Right lobe of liver (tissue), 6 donors: ENCODE results near the gene GPI. TPM values are rescaled to one million over a fixed set of nuclear protein-coding genes. Genes with fewer than 3 reads are reported as not detected.
"Not testable (repeated sequence)": the region's sequence is repeated elsewhere in the genome, so short reads cannot be mapped to it uniquely, and the experiment has no call there.

Experiments
- ATAC-seq, 4 donors: fragments of 200-7000 bp; cut with Tn5 transposase; one replicate each; pipeline ENCODE4 v1.9.1; 2020; ENCODE audit warnings: mild to moderate bottlenecking in 4 of 4, moderate library complexity in 4 of 4
- DNase-seq, 3 donors: peaks; one replicate each; pipeline ENCODE4 v3.0.0-alpha.2; 2020
- H3K27ac ChIP-seq, 3 donors: fragments of 200-600 bp; one replicate each; pipeline ENCODE4 v1.8.0; 2022
- H3K27me3 ChIP-seq, 2 donors: fragments of 200-600 bp; one replicate each; pipeline ENCODE4 v1.8.0; 2022
- H3K36me3 ChIP-seq, 4 donors: fragments of 200-600 bp; sonication (generic) in 1 of 4; one replicate each; pipeline versions ENCODE4 v1.5.1 to v1.8.0; 2017 to 2022; ENCODE audit warnings: control low read depth in 1 of 4
- H3K4me1 ChIP-seq, 4 donors: fragments of 200-600 bp; sonication (generic) in 1 of 4; one replicate each; pipeline versions ENCODE4 v1.5.1 to v1.8.0; 2017 to 2022; ENCODE audit warnings: control low read depth in 1 of 4
- H3K4me3 ChIP-seq, 3 donors: fragments of 200-600 bp; one replicate each; pipeline ENCODE4 v1.8.0; 2022
- H3K9me3 ChIP-seq, 4 donors: fragments of 200-600 bp; sonication (generic) in 1 of 4; one replicate each; pipeline versions ENCODE4 v1.5.1 to v1.8.0; 2017 to 2022; ENCODE audit warnings: control low read depth in 1 of 4
- POLR2A ChIP-seq: fragments of 450-650 bp; IDR thresholded peaks from one replicate; pipeline ENCODE4 v1.6.1; 2017; ENCODE audit warnings: antibody characterized with exemption, mild to moderate bottlenecking
- WGBS: methylation state at CpG from one replicate; pipeline ENCODE4 v1.1.6; 2018; ENCODE audit warnings: low coverage, low lambda C conversion rate; ENCODE audit not compliant: insufficient coverage; ENCODE audit errors: missing lambda C conversion rate; 5-methylcytosine and 5-hydroxymethylcytosine counted together
- intact Hi-C, 2 donors: fragments of 100-400 bp; cut with DNase I; formaldehyde crosslinking; loops; one replicate each; pipeline versions ENCODE4 v1.11.2 to v1.14.1; 2022
- total RNA-seq, 6 experiments: library from RNA; depleted of rRNA in 2 of 6; stranded (reverse); fragments of >200 nt in 2 of 6; fragmentation: NEBNext Ultra II Directional in 3 of 6; extraction: Animal tissue kit (Norgen Biotek cat#: 25700) in 3 of 6; gene quantifications; one replicate each; pipeline versions ENCODE4 v1.1.0 to v1.2.4, GENCODE V29; 2016 to 2023
- TF ChIP-seq, protein P1 (sequence below), 4 donors: fragments of 200-600 bp in 3 of 4; fragments of 450-650 bp in 1 of 4; IDR thresholded peaks; one replicate each; pipeline versions ENCODE4 v1.5.1 to v1.8.0; 2016 to 2022; ENCODE audit warnings: antibody characterized with exemption in 4 of 4, mild to moderate bottlenecking in 2 of 4
- donor health status: DM: no; HTN: yes; CAD: no.
- donor health status: DM: no; HTN: no; CAD: no.
- donor health status: DM: no; HTN: no; CAD: no.
- donor health status: DM: no; HTN: yes; CAD: no.
- donor health status: DM: no; HTN: yes; CAD: no.

The GPI gene
- total RNA-seq, 6 experiments from 2014 or later = 163 to 364 (median 256) TPM

DNA sequence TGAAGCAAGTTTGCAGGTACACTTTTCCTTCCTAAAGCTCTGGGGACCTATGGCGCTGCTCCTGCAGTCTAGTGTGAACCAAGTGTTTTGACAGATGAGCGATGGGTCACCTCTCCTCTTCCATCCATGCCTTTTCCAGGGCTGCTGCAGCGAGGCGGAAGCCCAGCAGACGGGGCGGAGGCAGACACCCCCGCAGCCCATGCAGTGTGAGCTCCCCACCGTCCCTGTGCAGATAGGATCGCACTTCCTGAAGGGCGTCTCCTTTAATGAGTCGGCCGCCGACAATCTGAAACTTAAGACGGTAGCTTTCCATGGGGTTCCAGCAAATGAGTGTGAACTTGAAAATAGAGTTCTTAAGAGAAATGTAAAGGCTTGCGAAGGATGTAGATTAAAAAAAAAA lies 37.1 kb upstream of the GPI start:
- Histone ChIP-seq H3K4me1 (peaks cover 0 to 11% (median 2%) of the 10 kb centered on the region in 4 donors), H3K27me3 (no peaks in the 10 kb centered on the region), H3K4me3 (no peak overlapping the region), H3K9me3 (no peaks in the 10 kb centered on the region), H3K36me3 (peaks cover 0 to 28% (median 16%) of the 10 kb centered on the region in 4 donors), H3K27ac (no peak overlapping the region)
- ATAC-seq (peak; percentile 52 to 74 (median 61)), DNase-seq (no peak)
- WGBS = 91% methylated on average over 14 of the region's 15 CpGs
- intact Hi-C loops = no loop called here
- TF ChIP-seq POLR2A = no peak
- TF ChIP-seq, protein P1, sequence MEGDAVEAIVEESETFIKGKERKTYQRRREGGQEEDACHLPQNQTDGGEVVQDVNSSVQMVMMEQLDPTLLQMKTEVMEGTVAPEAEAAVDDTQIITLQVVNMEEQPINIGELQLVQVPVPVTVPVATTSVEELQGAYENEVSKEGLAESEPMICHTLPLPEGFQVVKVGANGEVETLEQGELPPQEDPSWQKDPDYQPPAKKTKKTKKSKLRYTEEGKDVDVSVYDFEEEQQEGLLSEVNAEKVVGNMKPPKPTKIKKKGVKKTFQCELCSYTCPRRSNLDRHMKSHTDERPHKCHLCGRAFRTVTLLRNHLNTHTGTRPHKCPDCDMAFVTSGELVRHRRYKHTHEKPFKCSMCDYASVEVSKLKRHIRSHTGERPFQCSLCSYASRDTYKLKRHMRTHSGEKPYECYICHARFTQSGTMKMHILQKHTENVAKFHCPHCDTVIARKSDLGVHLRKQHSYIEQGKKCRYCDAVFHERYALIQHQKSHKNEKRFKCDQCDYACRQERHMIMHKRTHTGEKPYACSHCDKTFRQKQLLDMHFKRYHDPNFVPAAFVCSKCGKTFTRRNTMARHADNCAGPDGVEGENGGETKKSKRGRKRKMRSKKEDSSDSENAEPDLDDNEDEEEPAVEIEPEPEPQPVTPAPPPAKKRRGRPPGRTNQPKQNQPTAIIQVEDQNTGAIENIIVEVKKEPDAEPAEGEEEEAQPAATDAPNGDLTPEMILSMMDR (IDR thresholded peaks at IDR 0.05) = no peak

DNA sequence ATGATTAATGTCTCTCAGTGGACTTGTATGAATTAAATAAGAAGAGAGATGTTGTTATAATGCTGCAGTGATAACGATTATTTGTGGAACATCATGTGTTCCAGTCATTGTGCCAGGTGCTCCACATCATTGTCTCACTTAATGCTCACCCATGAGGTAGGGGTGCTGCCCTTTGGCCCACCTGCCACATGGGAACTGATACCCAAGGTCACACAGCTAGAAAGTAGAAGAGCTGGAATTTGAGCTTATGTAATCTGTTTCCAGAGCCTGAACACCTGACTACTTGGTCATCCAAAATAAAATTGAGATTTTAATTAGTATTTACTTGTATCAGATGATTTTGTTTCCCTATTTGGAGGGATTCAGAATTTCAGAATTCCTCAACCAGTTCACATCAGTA lies 36.0 kb upstream of the GPI start:
- H3K9me3 ChIP-seq = no peaks in the 10 kb centered on the region
- no peak for DNase-seq
- H3K4me1 ChIP-seq = peaks cover 0 to 11% (median 2%) of the 10 kb centered on the region in 4 donors
- H3K27me3 ChIP-seq = no peaks in the 10 kb centered on the region
- TF ChIP-seq POLR2A = no peak
- TF ChIP-seq, protein P1 (IDR thresholded peaks at IDR 0.05) = no peak
- intact Hi-C loops = no loop called here
- peak overlapping the region in 2 of 3 donors; percentile 29 to 57 for H3K27ac ChIP-seq
- H3K36me3 ChIP-seq = peaks cover 0 to 35% (median 21%) of the 10 kb centered on the region in 4 donors
- no peak overlapping the region for H3K4me3 ChIP-seq
- 48% methylated on average over 1 of the region's 1 CpG for WGBS
- peak; percentile 36 to 70 (median 52) for ATAC-seq

DNA sequence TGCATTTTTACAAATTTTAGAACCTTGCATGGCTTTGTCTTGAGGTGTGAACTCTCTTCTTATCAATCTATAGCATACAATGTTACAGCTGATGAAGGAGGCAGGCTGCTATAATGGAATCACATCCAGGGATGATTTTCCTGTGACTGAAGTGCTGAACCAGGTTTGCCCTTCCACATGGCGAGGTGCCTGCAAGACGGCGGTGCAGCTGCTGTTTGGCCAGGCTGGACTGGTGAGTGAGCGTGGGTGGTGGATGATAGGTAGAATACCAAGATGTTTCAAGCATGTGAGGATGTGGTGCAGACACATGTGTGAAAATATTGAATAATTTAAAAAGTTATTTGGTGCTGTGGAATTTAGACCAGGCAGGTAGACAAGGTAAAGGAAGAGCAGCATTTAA lies 34.9 kb upstream of the GPI start:
- intact Hi-C loops = no loop called here
- ATAC-seq (no peak), DNase-seq (no peak)
- peaks cover 0 to 38% (median 20%) of the 10 kb centered on the region in 4 donors for H3K36me3 ChIP-seq
- peak overlapping the region in 1 of 3 donors; percentile 27 for H3K27ac ChIP-seq
- peaks cover 0 to 11% (median 2%) of the 10 kb centered on the region in 4 donors for H3K4me1 ChIP-seq
- H3K4me3 ChIP-seq = no peak overlapping the region
- H3K9me3 ChIP-seq = no peaks in the 10 kb centered on the region
- no peak for TF ChIP-seq POLR2A
- TF ChIP-seq, protein P1 (IDR thresholded peaks at IDR 0.05) = no peak
- H3K27me3 ChIP-seq = no peaks in the 10 kb centered on the region
- WGBS = 71% methylated on average over 2 of the region's 4 CpGs

DNA sequence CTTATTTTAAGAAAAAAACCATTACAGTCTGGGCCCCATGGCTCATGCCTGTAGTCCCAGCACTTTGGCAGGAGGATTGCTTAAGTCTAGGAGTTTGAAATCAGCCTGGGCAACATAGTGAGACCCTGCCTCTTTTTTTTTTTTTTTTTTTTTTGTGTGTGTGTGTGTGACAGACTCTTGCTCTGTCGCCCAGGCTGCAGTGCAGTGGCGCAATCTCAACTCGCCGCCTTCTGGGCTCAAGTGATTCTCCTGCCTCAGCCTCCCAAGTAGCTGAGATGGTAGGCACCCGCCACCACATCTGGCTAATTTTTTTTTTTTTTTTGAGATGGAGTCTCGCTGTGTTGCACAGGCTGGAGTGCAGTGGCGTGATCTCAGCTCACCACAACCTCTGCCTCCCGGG lies 34.4 kb upstream of the GPI start:
- H3K27ac ChIP-seq, H3K9me3 ChIP-seq, H3K27me3 ChIP-seq, intact Hi-C loops, ATAC-seq, H3K4me3 ChIP-seq, DNase-seq: not testable (repeated sequence)
- 80% methylated on average over 3 of the region's 8 CpGs for WGBS
- H3K36me3 ChIP-seq = peaks cover 0 to 37% (median 20%) of the 10 kb centered on the region in 4 donors
- H3K4me1 ChIP-seq = peaks cover 0 to 11% (median 2%) of the 10 kb centered on the region in 4 donors

DNA sequence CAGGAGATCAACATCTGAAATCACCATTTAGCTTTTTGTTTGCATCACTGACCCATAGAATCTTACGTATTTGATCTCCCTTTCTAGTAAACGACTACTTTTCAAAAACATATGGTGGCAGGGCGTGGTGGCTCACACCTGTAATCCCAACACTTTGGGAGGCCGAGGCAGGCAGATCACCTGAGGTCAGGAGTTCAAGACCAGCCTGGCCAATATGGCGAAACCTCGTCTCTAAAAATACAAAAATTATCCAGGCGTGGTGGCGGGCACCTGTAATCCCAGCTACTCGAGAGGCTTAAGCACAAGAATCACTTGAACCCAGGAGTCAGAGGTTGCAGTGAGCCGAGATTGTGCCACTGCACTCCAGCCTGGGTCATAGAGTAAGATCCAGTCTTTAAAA lies 33.4 kb upstream of the GPI start:
- peaks cover 0 to 37% (median 20%) of the 10 kb centered on the region in 4 donors for H3K36me3 ChIP-seq
- H3K4me3 ChIP-seq, ATAC-seq, DNase-seq, intact Hi-C loops, H3K27ac ChIP-seq, H3K9me3 ChIP-seq, H3K27me3 ChIP-seq: not testable (repeated sequence)
- WGBS = 85% methylated on average over 9 of the region's 10 CpGs
- peaks cover 0 to 12% (median 5%) of the 10 kb centered on the region in 4 donors for H3K4me1 ChIP-seq
